Measurements from ENCODE around the gene TBL1X. TPM values are rescaled to one million over a fixed set of nuclear protein-coding genes. Genes with fewer than 3 reads are reported as not detected.

TBL1X gene
- polyA plus RNA-seq, 1 donor (not counting 4 experiments of a cell fraction or from before 2014, with no cell fraction given) = 2.2 TPM

DNA sequence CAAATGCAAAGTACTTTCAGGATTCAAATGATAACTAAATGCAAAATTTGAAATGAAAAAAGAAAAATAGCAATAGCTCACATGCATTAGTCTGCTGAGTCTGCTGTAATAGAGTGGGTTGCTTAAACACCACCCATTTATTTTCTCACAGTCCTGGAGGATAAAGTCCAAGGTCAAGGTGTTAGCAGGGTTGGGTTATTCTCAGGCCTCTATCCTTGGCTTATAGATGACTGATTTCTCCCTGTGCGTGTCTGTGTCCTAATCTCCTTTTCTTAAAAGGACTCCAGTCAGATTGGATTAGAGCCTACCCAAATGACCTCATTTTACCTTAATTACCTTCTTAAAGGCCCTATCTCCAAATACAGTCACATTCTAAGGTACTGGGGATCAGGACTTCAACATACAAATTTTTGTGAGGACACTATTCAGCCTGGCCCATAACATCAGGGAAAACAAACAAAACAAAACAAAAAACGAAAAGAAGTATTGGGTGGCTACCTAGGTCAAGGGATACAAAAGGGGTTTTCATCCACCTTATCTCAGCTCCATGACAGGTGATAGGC, 6.3 kb upstream of the TBL1X start:
- H2AFZ ChIP-seq (ENCODE audit: control insufficient read depth, low read length) = no peak overlapping the region
- DNase-seq (ENCODE audit: low read depth, low spot score) = no peak
- TF ChIP-seq EZH2 (IDR thresholded peaks at IDR 0.05; ENCODE audit: low read length) = no peak
- TF ChIP-seq CTCF (optimal IDR thresholded peaks at IDR 0.05 in 1 of 3, IDR thresholded peaks at IDR 0.05 in 1 of 3, conservative IDR thresholded peaks at IDR 0.05 in 1 of 3; ENCODE audit: extremely low read depth in 1 of 3, insufficient read depth in 2 of 3, low read length in 3 of 3) = no peak
- dilution Hi-C loops (cut with MboI; ENCODE audit: extremely low pct_ligation_motif_present, low sequenced_read_pairs) = no loop called here
- no peaks in the 10 kb centered on the region for H3K79me2 ChIP-seq (ENCODE audit: control insufficient read depth, insufficient read depth, low read length)
- FAIRE-seq = no peak
- H3K4me3 ChIP-seq (ENCODE audit: control insufficient read depth in 2 of 3, extremely low read depth in 1 of 3, insufficient read depth in 2 of 3, low read depth in 1 of 3, low read length in 3 of 3) = no peak overlapping the region
- peaks cover 5% of the 10 kb centered on the region for H3K4me1 ChIP-seq (ENCODE audit: control insufficient read depth, extremely low read depth, insufficient read depth, low read length)
- no peaks in the 10 kb centered on the region for H3K9me3 ChIP-seq (ENCODE audit: control insufficient read depth, low read depth, low read length)
- no peaks in the 10 kb centered on the region for H3K9me1 ChIP-seq (ENCODE audit: control insufficient read depth, extremely low read depth, insufficient read depth, low read length)
- no peaks in the 10 kb centered on the region for H3K36me3 ChIP-seq (ENCODE audit: control insufficient read depth in 2 of 2, extremely low read depth in 1 of 2, insufficient read depth in 2 of 2, low read length in 2 of 2)
- no peaks in the 10 kb centered on the region for H4K20me1 ChIP-seq (ENCODE audit: control insufficient read depth, extremely low read depth, insufficient read depth, low read length)
- H3K9ac ChIP-seq (ENCODE audit: control insufficient read depth, extremely low read depth, insufficient read depth, low read length) = no peak overlapping the region
- H3K4me2 ChIP-seq (ENCODE audit: control insufficient read depth, extremely low read depth, insufficient read depth, low read depth, low read length) = no peak overlapping the region
- no peak overlapping the region for H3K27ac ChIP-seq (ENCODE audit: control insufficient read depth, insufficient read depth, low read length)
- H3K27me3 ChIP-seq (ENCODE audit: control insufficient read depth, extremely low read depth, insufficient read depth, low read length) = no peaks in the 10 kb centered on the region

- TF ChIP-seq EZH2 (IDR thresholded peaks at IDR 0.05; ENCODE audit: low read length) (no peak), CTCF (optimal IDR thresholded peaks at IDR 0.05 in 1 of 3, IDR thresholded peaks at IDR 0.05 in 1 of 3, conservative IDR thresholded peaks at IDR 0.05 in 1 of 3; ENCODE audit: extremely low read depth in 1 of 3, insufficient read depth in 2 of 3, low read length in 3 of 3) (no peak)
- no peak overlapping the region for H2AFZ ChIP-seq (ENCODE audit: control insufficient read depth, low read length)
- H3K36me3 ChIP-seq (ENCODE audit: control insufficient read depth in 2 of 2, extremely low read depth in 1 of 2, insufficient read depth in 2 of 2, low read length in 2 of 2) = no peaks in the 10 kb centered on the region
- H3K9me1 ChIP-seq (ENCODE audit: control insufficient read depth, extremely low read depth, insufficient read depth, low read length) = no peaks in the 10 kb centered on the region
- no peaks in the 10 kb centered on the region for H3K79me2 ChIP-seq (ENCODE audit: control insufficient read depth, insufficient read depth, low read length)
- no peaks in the 10 kb centered on the region for H3K9me3 ChIP-seq (ENCODE audit: control insufficient read depth, low read depth, low read length)
- no peak overlapping the region for H3K27ac ChIP-seq (ENCODE audit: control insufficient read depth, insufficient read depth, low read length)
- H3K4me2 ChIP-seq (ENCODE audit: control insufficient read depth, extremely low read depth, insufficient read depth, low read depth, low read length) = no peak overlapping the region
- no peak overlapping the region for H3K4me3 ChIP-seq (ENCODE audit: control insufficient read depth in 2 of 3, extremely low read depth in 1 of 3, insufficient read depth in 2 of 3, low read depth in 1 of 3, low read length in 3 of 3)
- dilution Hi-C loops (cut with MboI; ENCODE audit: extremely low pct_ligation_motif_present, low sequenced_read_pairs) = no loop called here
- H4K20me1 ChIP-seq (ENCODE audit: control insufficient read depth, extremely low read depth, insufficient read depth, low read length) = no peaks in the 10 kb centered on the region
- no peak for FAIRE-seq
- no peak for DNase-seq (ENCODE audit: low read depth, low spot score)
- H3K4me1 ChIP-seq (ENCODE audit: control insufficient read depth, extremely low read depth, insufficient read depth, low read length) = peaks cover 5% of the 10 kb centered on the region
- H3K27me3 ChIP-seq (ENCODE audit: control insufficient read depth, extremely low read depth, insufficient read depth, low read length) = no peaks in the 10 kb centered on the region
- no peak overlapping the region for H3K9ac ChIP-seq (ENCODE audit: control insufficient read depth, extremely low read depth, insufficient read depth, low read length)
These were observed 5.6 kb upstream of the TBL1X start for GRCh38 chrX:9459186-9459748.

Measured in keratinocyte (primary cell).